Hypothalamus (tissue), 51 donors: ENCODE measurements around the gene NRARP.

Source experiments
- DNase-seq, 51 donors: peaks; one replicate each; lab custom pipeline; 2025; lab: John Stamatoyannopoulos, UW

NRARP gene

DNA sequence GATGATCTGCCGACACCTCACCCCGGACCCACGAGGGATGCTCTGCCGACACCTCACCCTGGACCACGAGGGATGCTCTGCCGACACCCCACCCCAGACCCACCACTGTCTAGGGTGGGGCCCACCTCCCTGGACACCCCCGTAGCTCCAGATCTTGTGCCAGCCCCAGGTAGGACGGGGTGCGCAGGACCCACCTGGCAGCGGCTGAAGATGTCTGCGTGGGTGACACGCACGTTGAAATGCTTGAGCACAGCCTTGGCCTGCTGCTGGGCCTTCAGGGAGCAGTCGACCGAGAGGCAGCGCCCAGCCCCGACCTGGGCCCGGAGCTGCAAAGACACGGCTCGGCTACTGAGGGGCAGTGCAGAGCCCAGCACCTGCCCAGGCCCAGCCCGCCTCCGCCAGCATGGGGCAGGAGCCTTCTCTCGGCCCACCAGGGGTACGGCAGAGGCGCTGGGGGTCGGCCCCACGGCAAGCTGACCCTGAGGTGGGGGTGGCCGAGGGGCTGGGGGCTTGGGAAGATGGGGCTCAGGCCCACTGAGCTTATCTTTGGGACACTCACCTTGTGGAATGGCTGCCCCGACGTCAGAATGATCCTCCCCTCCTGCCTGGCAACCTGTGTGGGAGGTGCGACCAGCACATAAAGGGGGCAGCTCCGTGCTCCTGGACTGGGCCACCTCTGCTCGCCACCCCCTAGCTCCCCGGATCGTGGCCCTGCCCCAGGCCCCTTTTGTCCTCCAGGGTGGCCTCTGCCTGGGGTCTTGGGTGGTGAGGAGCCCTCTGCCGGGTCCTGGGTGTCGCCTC, 21.7 kb upstream of the NRARP start:
- DNase-seq = no peak

DNA sequence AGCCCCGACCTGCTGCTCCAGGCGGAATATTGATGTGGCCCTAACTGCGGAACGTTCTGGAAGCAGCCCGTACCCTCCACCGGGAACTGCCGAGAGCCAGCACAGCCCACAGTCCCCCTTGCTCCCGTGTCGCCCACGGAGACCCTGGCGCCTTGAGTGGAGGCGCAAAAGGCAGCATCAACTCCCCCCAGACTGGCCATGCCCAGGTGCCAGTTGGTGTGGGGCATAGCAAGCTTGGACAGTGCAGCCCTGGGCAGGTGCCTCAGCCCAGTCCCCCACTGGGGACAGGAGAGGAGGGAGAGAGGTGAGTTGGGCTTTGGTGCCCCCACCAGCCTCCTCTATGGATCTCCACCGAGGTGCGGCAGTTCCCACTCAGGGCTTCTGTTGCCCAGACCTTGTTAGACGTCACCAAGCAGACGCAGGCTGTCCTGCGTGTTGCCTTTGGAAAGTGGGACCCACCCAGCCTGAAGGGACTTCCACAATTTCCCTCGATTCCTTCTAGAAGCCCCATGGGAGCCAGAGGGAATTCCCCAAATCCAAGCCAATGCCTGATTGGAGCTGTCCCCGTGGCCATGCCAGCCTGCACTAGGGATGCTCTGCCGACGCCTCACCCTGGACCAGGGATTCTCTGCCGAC, 19.8 kb upstream of the NRARP start:
- no peak for DNase-seq

DNA sequence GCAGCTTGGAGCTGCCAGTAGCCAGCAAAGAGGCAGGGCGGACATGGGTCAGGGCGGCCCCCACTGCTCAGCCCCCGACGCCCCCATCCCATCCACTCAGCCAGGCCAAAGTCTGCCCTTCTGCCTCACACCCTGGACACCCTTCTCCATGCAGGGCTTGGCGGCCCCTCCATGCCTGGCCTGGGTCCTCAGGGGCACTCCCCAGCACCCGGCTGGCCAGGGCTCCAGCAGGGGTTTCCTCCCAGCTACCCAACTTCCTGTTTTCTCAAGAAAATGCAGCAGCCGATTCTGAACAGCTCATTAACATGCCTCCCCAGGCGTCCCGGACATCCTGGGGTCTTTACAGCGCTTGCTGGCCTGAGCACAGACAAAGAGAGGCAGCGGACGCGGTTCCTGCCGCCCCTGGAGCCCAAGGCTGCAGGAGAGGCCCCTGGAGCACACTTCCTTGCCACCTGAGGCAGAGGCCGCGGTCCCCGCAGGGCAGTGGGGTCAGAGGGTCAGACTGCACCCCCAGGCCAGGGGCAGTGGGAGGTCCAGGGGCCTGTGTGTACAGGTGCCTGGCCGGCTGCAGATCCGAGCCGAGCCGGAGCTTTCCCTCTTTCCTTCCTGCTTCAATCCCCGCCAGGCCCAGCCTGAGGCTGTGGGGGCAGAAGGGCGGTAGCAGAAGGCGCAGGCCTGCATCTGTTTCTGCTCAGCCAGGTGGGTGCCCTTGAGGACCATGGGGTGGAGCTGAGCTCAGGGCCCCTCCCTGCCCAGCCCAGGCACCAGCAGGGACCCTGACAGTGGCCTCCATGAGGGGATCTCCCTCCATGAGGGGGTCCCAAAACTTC, 18.7 kb upstream of the NRARP start:
- DNase-seq = no peak

DNA sequence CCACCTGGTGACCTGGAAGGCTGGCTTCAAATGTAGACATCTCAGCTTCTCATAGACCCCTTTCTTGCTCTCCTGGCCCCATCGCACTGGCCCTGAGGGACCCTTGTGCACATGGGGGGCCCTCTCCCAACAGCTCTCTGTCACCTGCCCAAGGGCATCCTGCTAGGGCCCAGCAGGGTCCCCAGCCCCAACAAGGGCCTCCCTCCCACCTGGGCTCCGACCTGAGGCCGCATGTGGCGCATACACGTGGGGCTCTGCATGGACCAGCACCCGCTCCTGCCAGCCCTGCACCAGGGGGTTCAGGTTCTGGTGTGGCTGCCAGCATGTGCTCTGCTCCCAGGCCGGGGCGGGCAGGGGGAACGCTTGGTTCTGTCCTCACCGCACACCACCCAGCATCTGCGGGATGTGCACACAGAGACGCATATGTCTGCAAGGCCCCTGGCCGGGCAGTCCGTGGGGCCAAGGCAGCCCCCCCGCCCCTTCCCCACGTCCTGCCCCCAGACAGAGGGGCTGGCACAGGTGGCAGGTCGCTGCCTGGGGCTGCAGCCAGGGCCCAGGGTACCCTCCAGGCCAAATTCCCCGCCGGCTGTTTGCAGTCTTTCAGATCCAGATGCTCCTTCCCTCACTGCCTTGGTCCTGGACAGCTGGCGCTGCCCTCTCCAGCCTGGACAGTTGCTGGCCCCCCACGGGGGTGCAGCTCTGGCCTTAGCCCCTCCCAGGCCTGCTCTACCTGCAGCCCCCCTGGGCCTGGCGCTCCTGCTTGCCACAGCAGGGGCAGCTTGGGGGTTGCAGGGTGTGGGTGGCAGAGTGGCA, 17.9 kb upstream of the NRARP start:
- no peak for DNase-seq

DNA sequence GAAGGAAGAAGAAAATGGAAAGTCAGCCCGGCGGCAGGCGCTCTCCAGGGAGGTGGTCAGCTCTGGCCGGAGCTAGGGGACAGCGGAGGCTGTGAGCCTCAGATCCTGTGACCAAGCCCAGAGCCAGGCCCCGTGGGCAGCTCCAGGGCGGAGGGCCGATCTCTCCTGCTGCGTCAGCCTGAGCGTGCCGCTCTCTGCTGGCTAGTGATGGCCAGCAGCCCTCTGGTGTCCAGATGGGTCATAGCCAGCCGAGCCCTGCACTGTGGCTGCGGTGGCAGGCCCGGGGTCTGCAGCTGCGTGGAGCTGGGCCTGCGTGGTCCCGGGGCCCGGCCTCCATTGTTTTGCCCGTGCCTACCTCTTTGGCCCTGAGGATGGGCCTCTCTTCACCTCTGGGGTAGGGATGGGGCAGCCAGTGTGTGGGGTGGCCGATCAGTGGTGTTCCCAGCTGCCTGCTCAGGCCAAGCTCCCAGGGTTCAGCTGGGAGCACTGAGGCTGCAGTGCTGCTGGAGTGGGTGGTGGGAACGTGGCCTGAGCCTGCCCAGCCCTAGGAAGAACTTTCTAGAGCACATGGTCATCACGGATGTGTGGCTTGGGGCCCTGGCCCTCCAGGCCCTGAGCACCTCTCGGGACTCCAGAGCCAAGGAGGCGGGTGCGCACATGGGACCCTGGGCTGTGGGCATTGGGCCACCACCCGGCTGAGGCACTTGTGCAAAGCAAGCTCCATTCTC, 17.1 kb upstream of the NRARP start:
- DNase-seq = peak in 34 of 51 donors; percentile 29 to 87 (median 72)

DNA sequence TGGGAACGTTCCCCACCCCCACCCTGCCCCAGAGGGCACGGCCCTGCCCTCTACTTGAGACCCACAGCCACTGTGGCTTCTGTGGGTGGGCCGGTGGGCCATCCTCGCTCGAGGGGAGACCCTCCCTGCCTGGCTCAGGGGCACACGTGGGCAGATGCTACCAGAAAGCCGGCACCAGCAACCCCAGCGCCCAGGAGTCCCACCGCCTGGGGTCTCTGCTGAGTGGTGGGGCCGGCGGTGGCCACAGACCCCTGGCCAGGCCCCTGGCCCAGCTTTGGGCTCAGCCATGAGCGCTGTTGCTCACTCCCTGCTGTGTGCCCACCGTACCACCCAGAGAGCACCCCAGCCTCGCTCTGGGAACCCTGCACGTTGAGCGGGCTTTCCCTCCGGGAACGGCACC, 16.5 kb upstream of the NRARP start:
- DNase-seq = no peak

DNA sequence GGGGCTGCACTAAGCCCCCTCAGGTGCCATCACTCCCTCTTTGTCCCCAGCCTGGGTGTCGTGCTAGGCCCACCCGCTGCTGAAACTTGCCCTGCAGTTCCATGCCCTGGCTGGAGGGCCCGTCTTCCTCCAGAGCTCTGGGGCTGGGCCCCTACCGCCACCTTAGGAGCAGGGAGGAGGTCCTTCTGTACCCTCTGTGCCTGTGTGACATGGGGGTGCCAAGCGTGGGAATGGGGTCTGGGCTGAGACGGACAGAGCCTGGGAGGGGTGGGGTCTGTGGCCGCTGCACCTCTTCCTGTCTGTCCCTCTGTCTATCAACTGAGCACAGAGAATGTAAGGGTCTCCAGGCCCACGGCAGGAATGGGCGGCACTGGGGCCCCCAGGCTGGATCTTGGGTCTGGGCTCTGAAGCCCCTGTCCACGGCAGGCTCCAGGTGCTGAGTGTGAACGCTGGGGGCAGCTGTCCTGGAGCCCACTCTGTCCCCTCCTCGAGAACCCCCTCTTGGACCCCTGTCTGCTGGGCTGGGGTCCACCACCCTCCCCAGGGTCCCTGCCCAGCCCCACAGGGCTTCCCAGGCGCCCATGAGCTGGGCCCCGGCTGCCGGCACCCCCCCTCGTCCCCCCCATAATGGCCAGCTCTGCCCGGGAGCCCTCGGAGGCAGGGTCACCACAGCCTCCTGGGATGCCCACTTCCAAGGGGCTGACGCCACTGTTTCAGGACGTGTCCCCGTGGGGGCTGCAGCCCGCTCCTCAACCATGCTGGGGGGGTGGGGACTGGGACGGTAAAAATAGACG, 15.8 kb upstream of the NRARP start:
- no peak for DNase-seq

DNA sequence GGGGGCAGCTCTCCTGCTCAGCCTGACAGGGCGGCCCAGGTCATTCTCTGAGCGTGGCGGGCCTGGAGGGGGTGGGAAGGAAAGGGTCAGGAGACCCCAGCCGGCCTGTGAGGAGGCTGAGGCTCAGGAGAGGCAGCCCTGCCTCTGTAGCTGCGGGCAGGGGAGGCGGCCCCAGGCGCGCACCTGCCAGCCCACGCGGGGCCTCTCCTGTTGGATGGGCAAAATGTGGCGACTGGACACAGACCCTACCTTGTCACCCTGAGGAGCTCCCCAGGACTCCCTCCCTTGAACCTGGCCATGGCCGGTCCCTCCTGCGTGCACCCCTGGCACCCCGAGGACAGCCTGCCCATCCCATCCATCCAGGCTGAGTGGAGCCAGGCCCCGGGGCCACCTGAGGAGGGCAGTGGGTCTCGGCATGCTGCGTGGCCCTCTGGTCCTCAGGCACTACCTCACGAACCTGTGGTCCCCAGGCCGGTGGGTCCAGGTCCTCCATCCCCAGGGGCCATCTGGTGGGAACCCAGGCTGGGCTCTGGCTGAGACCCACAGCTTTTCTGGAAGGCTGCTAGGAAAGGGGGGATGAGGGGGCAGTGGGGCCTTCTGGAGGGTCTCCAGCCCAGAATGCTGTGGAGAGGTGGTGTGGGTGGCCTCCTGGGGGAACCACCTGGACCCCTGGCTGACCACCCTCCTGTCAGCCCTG, 15.1 kb upstream of the NRARP start:
- no peak for DNase-seq

DNA sequence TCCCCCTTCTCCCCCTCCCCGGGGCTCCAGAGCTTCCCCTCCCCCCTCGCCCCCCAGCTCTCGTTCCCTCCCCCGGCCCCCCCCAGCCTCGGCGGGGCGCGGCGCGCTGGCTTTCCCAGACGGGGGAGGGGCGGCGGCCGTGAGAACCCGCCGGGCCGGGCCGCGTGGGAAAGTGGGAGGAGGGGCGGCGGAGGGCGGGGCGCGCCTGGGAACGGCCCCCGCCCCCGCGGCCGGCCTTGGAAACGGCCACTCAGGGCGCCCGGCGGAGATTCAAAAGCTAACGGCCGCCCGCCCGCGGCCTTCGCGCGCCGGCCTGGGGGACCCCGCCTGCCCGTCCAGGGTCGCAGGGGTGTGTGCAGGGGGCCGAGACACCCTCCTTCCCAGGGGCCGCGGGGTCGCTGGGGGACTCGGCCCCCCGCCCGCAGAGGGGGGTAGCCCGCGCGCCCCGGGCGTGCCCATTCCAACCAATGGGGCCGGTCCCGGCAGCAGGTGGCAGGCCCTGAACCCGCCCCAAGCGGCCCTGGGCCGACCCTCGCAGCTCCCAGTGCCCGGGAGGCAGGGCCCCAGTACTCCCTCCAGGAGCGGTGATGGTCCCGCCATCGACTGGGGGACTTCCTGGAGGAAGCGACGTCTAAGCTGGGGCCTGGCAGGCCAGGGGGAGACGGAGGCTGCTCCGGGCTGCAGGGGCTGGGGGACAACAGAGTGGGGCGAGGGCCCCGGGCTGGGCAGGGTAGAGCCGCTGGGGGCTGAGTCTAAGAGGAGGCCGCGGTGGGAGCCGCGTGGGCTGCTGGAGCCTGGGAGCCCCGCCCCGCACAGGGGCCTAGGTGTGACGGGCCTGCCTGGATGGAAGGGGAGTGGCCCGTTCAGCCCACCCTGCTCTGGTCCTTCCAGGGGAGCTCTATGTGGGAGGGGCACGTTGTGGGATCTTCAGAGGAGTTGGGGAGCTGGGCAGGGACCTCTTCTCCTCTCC, 14.2 kb upstream of the NRARP start:
- DNase-seq = peak in 7 of 51 donors; percentile 38 to 70 (median 44)

DNA sequence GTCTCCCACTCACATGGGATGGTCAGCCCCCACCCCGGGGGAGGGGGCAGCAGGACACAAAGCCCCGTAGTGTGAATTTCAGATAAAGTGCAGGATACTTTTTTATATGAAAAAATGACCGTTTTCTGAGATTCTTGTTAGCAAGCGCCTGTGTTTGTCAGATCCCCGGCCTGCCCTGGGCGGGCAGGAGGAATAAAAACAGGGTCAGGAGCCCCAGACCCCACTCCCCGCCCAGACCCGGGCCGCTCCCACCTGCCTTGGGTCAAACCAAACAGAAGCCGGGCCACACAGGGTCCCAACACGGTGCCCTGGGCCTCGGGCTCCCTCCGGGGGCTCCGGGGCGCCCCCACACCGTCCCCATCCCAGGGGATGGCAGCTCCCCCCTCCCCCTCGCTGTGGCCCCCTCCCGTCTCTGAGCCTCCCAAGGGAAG, 13.5 kb upstream of the NRARP start:
- no peak for DNase-seq

DNA sequence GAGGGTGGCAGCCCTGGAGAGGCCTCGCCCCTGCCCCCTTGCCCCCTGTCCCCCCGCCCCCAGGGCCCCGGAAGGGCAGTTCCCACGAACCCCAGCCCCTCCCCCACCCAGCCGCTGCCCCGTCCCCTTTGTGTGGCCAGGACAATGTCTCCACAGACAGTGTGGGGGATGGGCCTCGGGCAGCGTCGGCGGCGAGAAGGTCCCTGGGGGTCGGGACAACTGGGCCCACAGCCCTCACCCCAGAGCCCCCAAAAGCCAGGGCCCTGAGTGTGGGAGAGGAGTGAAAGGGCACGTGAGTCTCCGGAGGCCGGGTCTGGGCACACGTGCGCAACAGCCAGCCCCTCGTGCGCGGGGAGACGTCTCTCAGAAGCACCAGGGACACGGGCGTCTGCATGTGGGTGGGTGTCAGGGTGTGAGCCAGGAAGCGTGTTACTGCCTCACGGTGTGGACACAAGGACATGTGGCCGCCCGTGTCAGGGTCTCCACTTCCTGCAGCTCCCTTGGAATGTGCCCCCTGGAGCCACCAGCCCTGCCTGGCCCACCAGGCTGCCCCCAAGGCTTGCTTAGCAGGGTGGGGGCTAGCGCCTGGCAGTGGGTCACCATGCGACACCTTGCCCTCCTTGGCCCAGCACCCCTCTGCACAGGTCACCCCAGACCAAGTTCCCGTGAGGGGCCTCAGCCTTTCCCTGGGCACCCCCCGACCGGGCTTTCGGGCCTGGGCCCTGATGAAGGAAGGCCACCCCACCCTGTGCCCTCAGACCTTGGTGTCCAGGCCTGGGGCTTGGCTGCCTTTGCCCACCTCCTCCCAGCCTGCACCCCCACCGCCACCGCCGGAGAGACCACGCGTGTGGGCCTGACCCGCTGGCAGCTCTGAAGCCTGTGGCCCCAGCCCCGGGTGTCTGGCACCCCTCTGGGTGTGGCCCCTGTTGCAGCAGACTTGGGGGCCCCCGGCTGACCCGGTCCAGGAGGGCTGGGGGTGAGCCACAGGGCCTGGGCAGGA, 12.8 kb upstream of the NRARP start:
- no peak for DNase-seq

DNA sequence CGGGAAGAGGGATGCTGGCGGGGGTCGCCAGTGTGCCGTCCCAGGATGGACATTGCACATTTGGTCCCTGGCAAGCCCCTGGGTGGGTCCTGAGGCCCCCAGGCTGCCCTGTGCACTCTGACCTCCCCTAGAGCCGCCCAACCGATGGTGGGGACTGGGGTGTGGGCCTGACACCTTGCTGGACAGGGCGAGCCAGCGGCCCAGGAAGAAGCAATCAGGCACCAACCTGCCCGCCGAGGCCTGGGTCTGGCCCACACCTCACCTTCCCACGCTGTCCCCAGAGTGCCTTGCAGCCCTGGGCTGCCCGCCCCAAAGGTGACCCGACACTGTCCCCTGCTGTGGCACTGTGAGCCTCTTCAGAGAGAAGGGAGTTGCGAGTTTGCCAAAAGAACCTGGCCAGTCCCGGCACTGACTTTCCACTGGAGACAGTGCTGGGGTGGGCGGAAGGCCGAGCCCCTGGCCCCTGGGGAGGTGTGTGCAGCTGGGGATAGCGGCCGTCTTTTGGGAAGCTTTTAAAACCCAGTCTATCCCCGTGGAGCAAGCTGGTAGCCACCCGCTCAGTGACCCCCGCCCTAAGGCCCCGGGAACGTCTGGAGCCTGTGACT, 12.0 kb upstream of the NRARP start:
- no peak for DNase-seq

DNA sequence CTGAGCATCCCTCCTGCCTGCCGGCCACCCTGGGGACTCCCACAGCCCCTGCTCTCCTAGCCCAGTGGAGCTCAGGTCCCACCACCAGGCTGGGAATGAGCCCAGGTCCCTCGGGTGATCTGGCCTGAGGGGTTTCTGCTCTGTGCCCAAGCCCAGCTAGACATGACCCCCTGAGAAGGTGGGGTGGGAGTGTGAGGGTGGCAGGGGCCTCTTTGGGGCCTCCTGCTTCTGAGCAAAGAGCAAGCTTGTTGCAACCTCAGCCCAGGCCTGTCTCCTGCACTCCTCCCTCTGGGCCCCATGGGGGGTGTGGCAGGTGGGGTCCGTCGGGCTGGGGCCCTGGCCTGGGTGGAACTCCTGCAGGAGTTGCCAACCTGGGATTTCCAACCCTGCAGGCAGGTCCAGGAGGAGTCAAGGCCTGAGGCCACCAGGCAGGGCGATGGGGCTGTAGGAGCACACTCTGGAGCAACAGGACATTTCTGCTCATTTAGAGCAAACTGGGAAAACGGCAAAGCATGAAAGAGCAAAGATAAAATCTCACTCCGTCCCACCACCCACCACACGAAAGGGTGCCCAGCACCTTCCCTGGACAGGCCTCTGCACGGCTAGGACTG, 11.4 kb upstream of the NRARP start:
- no peak for DNase-seq

DNA sequence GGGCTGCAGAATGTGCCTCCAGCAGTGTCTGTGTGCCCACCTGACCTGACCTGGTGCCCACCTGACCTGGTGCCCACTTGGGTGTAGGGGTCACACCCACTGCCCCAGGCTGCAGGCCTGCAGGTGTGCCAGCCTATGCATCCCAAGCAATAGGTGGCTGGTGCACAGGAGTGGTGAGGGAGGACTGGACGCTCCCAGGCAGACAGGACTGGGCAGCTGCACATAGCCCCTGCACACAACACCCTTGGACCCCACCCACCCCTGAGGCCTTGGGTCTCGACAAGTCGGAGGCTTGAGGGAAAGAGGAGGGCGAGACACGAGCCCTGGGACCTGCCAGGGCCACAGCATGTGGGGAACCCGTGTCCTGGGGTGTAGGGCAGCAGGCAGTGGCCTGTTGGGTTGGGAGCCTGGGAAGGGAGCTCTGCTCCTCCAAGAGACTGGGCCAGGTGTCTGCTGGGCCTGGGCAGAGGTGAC, 10.8 kb upstream of the NRARP start:
- no peak for DNase-seq
